ENCODE data around the gene S100A13.

S100A13 gene

DNA sequence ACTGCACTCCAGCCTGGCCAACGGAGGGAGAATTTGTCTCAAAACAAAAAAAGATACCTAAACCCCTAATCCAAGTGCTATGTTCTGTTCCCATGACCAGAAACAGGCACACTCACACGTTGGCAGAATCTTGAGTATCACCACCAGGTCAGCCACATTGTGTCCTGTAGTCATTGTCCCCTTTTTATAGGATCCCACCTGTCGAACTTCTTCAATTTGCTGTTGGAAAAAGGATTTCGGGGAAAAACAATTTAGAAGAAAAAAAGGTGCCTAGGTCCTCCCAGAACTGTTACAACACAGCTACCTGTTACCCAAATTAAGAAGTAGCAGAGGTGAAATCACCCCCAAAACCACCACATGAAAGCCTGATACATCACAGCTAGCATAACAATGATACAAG is 40.1 kb upstream of the S100A13 start:
- Histone ChIP-seq H3F3A (ENCODE audit: insufficient read depth) (peaks cover 27% of the 10 kb centered on the region), H3K27ac (ENCODE audit: low read depth, low read length) (no peak overlapping the region), H3K27me3 (ENCODE audit: low read length) (no peaks in the 10 kb centered on the region), H3K4me2 (ENCODE audit: low read depth, low read length, poor library complexity, severe bottlenecking) (no peak overlapping the region), H3K9me2 (replicated peaks; ENCODE audit: insufficient read depth, low read length) (no peaks in the 10 kb centered on the region), H4K20me1 (ENCODE audit: low read depth, low read length) (no peaks in the 10 kb centered on the region), H3K79me2 (ENCODE audit: insufficient read depth, low read length) (peaks cover 32% of the 10 kb centered on the region), H3K9me3 (ENCODE audit: insufficient read depth, low read length) (no peaks in the 10 kb centered on the region), H2AFZ (ENCODE audit: low read depth, low read length, severe bottlenecking) (no peak overlapping the region), H3K9ac (ENCODE audit: low read length) (no peak overlapping the region), H3K36me3 (ENCODE audit: low read length) (peaks cover 41% of the 10 kb centered on the region), H3K4me3 (ENCODE audit: insufficient read depth, low read length, poor library complexity, severe bottlenecking) (no peak overlapping the region)
- TF ChIP-seq, protein P1, sequence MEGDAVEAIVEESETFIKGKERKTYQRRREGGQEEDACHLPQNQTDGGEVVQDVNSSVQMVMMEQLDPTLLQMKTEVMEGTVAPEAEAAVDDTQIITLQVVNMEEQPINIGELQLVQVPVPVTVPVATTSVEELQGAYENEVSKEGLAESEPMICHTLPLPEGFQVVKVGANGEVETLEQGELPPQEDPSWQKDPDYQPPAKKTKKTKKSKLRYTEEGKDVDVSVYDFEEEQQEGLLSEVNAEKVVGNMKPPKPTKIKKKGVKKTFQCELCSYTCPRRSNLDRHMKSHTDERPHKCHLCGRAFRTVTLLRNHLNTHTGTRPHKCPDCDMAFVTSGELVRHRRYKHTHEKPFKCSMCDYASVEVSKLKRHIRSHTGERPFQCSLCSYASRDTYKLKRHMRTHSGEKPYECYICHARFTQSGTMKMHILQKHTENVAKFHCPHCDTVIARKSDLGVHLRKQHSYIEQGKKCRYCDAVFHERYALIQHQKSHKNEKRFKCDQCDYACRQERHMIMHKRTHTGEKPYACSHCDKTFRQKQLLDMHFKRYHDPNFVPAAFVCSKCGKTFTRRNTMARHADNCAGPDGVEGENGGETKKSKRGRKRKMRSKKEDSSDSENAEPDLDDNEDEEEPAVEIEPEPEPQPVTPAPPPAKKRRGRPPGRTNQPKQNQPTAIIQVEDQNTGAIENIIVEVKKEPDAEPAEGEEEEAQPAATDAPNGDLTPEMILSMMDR (IDR thresholded peaks at IDR 0.05; ENCODE audit: insufficient read depth, low read length, poor library complexity, severe bottlenecking) = no peak
- TF ChIP-seq EZH2phosphoT487 (conservative IDR thresholded peaks at IDR 0.05; ENCODE audit: low read length) = no peak

DNA sequence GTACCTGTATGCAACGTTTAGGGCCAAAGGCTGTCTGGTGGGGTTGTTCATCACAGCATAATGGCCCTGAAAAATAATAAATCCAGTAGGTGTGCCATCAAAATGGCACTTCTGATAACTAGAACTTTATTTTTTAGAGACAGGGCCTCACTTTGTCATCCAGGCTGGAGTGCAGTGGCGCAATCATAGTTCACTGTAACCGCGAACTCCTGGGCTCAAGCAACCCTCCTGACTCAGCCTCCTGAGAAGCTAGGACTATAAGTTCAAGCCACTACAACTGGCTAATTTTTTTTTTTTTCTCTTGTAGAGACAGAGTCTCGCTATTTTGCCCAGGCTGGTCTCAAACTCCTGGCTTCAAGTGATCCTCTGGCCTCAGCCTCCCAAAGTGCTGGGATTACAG is 35.9 kb upstream of the S100A13 start:
- H3K9ac ChIP-seq (ENCODE audit: low read length) = no peak overlapping the region
- H3F3A ChIP-seq (ENCODE audit: insufficient read depth) = peaks cover 42% of the 10 kb centered on the region
- H3K27me3 ChIP-seq (ENCODE audit: low read length) = no peaks in the 10 kb centered on the region
- no peak overlapping the region for H3K4me3 ChIP-seq (ENCODE audit: insufficient read depth, low read length, poor library complexity, severe bottlenecking)
- no peaks in the 10 kb centered on the region for H3K9me2 ChIP-seq (replicated peaks; ENCODE audit: insufficient read depth, low read length)
- no peak overlapping the region for H3K27ac ChIP-seq (ENCODE audit: low read depth, low read length)
- no peaks in the 10 kb centered on the region for H3K9me3 ChIP-seq (ENCODE audit: insufficient read depth, low read length)
- H3K4me2 ChIP-seq (ENCODE audit: low read depth, low read length, poor library complexity, severe bottlenecking) = no peak overlapping the region
- H3K79me2 ChIP-seq (ENCODE audit: insufficient read depth, low read length) = peaks cover 19% of the 10 kb centered on the region
- no peak for TF ChIP-seq EZH2phosphoT487 (conservative IDR thresholded peaks at IDR 0.05; ENCODE audit: low read length)
- TF ChIP-seq, protein P1 (IDR thresholded peaks at IDR 0.05; ENCODE audit: insufficient read depth, low read length, poor library complexity, severe bottlenecking) = no peak
- H3K36me3 ChIP-seq (ENCODE audit: low read length) = peaks cover 48% of the 10 kb centered on the region
- no peak overlapping the region for H2AFZ ChIP-seq (ENCODE audit: low read depth, low read length, severe bottlenecking)
- no peaks in the 10 kb centered on the region for H4K20me1 ChIP-seq (ENCODE audit: low read depth, low read length)

GRCh38 chr1:153662269-153662668 is 35.0 kb upstream of the S100A13 start:
- Histone ChIP-seq H3K4me3 (ENCODE audit: insufficient read depth, low read length, poor library complexity, severe bottlenecking) (no peak overlapping the region), H3K79me2 (ENCODE audit: insufficient read depth, low read length) (peaks cover 12% of the 10 kb centered on the region; the same call in 1 of the 2 replicates), H3F3A (ENCODE audit: insufficient read depth) (peaks cover 42% of the 10 kb centered on the region), H3K9ac (ENCODE audit: low read length) (no peak overlapping the region), H3K27ac (ENCODE audit: low read depth, low read length) (no peak overlapping the region), H3K9me3 (ENCODE audit: insufficient read depth, low read length) (no peaks in the 10 kb centered on the region), H3K36me3 (ENCODE audit: low read length) (peaks cover 39% of the 10 kb centered on the region), H3K4me2 (ENCODE audit: low read depth, low read length, poor library complexity, severe bottlenecking) (no peak overlapping the region), H2AFZ (ENCODE audit: low read depth, low read length, severe bottlenecking) (no peak overlapping the region), H3K27me3 (ENCODE audit: low read length) (no peaks in the 10 kb centered on the region), H3K9me2 (replicated peaks; ENCODE audit: insufficient read depth, low read length) (no peaks in the 10 kb centered on the region), H4K20me1 (ENCODE audit: low read depth, low read length) (no peaks in the 10 kb centered on the region)
- TF ChIP-seq, protein P1 (IDR thresholded peaks at IDR 0.05; ENCODE audit: insufficient read depth, low read length, poor library complexity, severe bottlenecking) = no peak
